ENCODE measurements around the gene ZNF655.
"Not testable (repeated sequence)": the region's sequence is repeated elsewhere in the genome, so short reads cannot be mapped to it uniquely, and the experiment has no call there.

ZNF655 gene

GRCh38 chr7:99558306-99559174, at the start of gene ZNF655:
Gene ZNF655 (plus strand): TSS chr7:99558642. CDS start chr7:99560560, 1,918 bp downstream.
- peak; percentile 17 for FAIRE-seq

- FAIRE-seq, result no peak
These were observed 44.4 kb upstream of the ZNF655 start for GRCh38 chr7:99514050-99514449.

GRCh38 chr7:99521399-99521798, 37.0 kb upstream of the ZNF655 start:
- FAIRE-seq, result no peak

- FAIRE-seq, result no peak
These were observed 32.6 kb upstream of the ZNF655 start for GRCh38 chr7:99525713-99526440.

GRCh38 chr7:99531354-99531765, 27.1 kb upstream of the ZNF655 start:
- FAIRE-seq, result no peak

- no peak for FAIRE-seq
These were observed 22.8 kb upstream of the ZNF655 start for GRCh38 chr7:99535667-99536066.

- FAIRE-seq, result no peak
These were observed 19.1 kb upstream of the ZNF655 start for GRCh38 chr7:99539213-99539811.

- no peak for FAIRE-seq
These were observed 17.9 kb upstream of the ZNF655 start for GRCh38 chr7:99540542-99540941.

GRCh38 chr7:99541212-99541611, 17.2 kb upstream of the ZNF655 start:
- no peak for FAIRE-seq

GRCh38 chr7:99543081-99543671, 15.3 kb upstream of the ZNF655 start:
- no peak for FAIRE-seq

- no peak for FAIRE-seq
These were observed 14.5 kb upstream of the ZNF655 start for GRCh38 chr7:99543916-99544315.

- FAIRE-seq, result not testable (repeated sequence)
These were observed 13.1 kb upstream of the ZNF655 start for GRCh38 chr7:99545308-99545707.

- not testable (repeated sequence) for FAIRE-seq
These were observed 8.9 kb upstream of the ZNF655 start for GRCh38 chr7:99549545-99549944.

GRCh38 chr7:99551334-99551733, 7.1 kb upstream of the ZNF655 start:
- FAIRE-seq, result no peak

- FAIRE-seq, result peak; percentile 80
These were observed 6.5 kb upstream of the ZNF655 start, which contains the start of gene FAM200A for GRCh38 chr7:99551767-99552463. Gene FAM200A (minus strand): TSS chr7:99552114. CDS start chr7:99548407, 3,707 bp downstream.

- no peak for FAIRE-seq
These were observed 5.4 kb upstream of the ZNF655 start for GRCh38 chr7:99553039-99553438.

GRCh38 chr7:99554939-99555338, 3.5 kb upstream of the ZNF655 start:
- FAIRE-seq, result no peak

GRCh38 chr7:99557196-99557607, 1.2 kb upstream of the ZNF655 start:
- no peak for FAIRE-seq

- FAIRE-seq, result no peak
These were observed 519 bp upstream of the ZNF655 start for GRCh38 chr7:99557940-99558305.

- FAIRE-seq, result no peak
These were observed 903 bp downstream of the ZNF655 start for GRCh38 chr7:99559175-99559915.

- no peak for FAIRE-seq
These were observed 2.6 kb downstream of the ZNF655 start for GRCh38 chr7:99560834-99561736.
